PC-3 (cell line): ENCODE data around the gene FMNL2. TPM values are rescaled to one million over a fixed set of nuclear protein-coding genes. Genes with fewer than 3 reads are reported as not detected.

ENCODE experiments used
- ATAC-seq: fragments of 200-7000 bp; cut with Tn5 transposase; 2 replicates; pipeline ENCODE4 v1.9.1; 2020; ENCODE audit warnings: mild to moderate bottlenecking, moderate library complexity
- BruUV-seq: library from RNA; stranded (reverse); fragments of 400-500 nt; replicated peaks from 2 replicates; lab custom pipeline; 2021; lab: Mats Ljungman, UMichigan
- CTCF ChIA-PET: fragments of 300-600 bp; sonication (Branson Sonifier 250); formaldehyde crosslinking; loops from one replicate; lab custom pipeline; 2022; ENCODE audit warnings: antibody characterized with exemption; lab: Charles Lee
- POLR2A ChIA-PET: fragments of 300-600 bp; sonication (Branson Sonifier 250); formaldehyde crosslinking; loops from one replicate; lab custom pipeline; 2022; ENCODE audit warnings: antibody characterized with exemption; ENCODE audit not compliant: unreplicated experiment; lab: Charles Lee
- DNase-seq: peaks from one replicate; pipeline ENCODE4 v3.0.0-alpha.2; 2015
- H2AFZ ChIP-seq: fragments of 300-600 bp; sonication (generic); 2 replicates; pipeline ENCODE4 v1.6.0; 2016; ENCODE audit warnings: antibody characterized with exemption, low read length
- H3F3A ChIP-seq: fragments of 300-600 bp; sonication (generic); one replicate; pipeline ENCODE4 v1.6.0; 2017; ENCODE audit warnings: antibody characterized with exemption, low read length, control low read depth, mild to moderate bottlenecking; ENCODE audit not compliant: unreplicated experiment
- H3K27ac ChIP-seq: fragments of 300-600 bp; sonication (generic); 2 replicates; pipeline ENCODE4 v1.5.1; 2016; ENCODE audit warnings: mild to moderate bottlenecking, low read length
- H3K27me3 ChIP-seq: fragments of 300-600 bp; sonication (generic); 2 replicates; pipeline ENCODE4 v1.6.1; 2016; ENCODE audit warnings: low read length, mixed read lengths
- H3K36me3 ChIP-seq: fragments of 300-600 bp; sonication (generic); 2 replicates; pipeline ENCODE4 v1.6.1; 2016; ENCODE audit warnings: low read depth, mixed run types, low read length, mixed read lengths
- H3K4me1 ChIP-seq: fragments of 300-600 bp; sonication (generic); 2 replicates; pipeline ENCODE4 v1.5.1; 2016; ENCODE audit warnings: low read length; ENCODE audit not compliant: insufficient read depth
- H3K4me2 ChIP-seq: fragments of 300-600 bp; sonication (generic); 2 replicates; pipeline ENCODE4 v1.6.0; 2016; ENCODE audit warnings: low read length
- H3K4me3 ChIP-seq: fragments of 300-600 bp; sonication (generic); 2 replicates; pipeline ENCODE4 v1.5.1; 2016; ENCODE audit warnings: mild to moderate bottlenecking, low read length, mixed read lengths
- H3K79me2 ChIP-seq: fragments of 300-600 bp; sonication (generic); 2 replicates; pipeline ENCODE4 v1.6.1; 2017; ENCODE audit warnings: low read length, mixed read lengths
- H3K9ac ChIP-seq: fragments of 300-600 bp; sonication (generic); 2 replicates; pipeline ENCODE4 v1.6.0; 2016; ENCODE audit warnings: mild to moderate bottlenecking, low read length
- H3K9me2 ChIP-seq: fragments of 300-600 bp; sonication (generic); replicated peaks from 2 replicates; pipeline ENCODE4 v1.6.1; 2016; ENCODE audit warnings: mixed run types, low read length, mixed read lengths
- H3K9me3 ChIP-seq: fragments of 300-600 bp; sonication (generic); 2 replicates; pipeline ENCODE4 v1.6.1; 2016; ENCODE audit warnings: low read length, mixed read lengths
- H4K20me1 ChIP-seq: fragments of 300-600 bp; sonication (generic); 2 replicates; pipeline ENCODE4 v1.6.1; 2016; ENCODE audit warnings: low read length, mixed read lengths
- EZH2 ChIP-seq: fragments of 300-600 bp; sonication (generic); IDR thresholded peaks from one replicate; pipeline ENCODE4 v1.6.1; 2017; ENCODE audit warnings: antibody characterized with exemption, mild to moderate bottlenecking, low read length; ENCODE audit not compliant: unreplicated experiment
- EZH2phosphoT487 ChIP-seq: fragments of 300-600 bp; sonication (generic); IDR thresholded peaks from 2 replicates; pipeline ENCODE4 v1.6.1; 2018; ENCODE audit warnings: mild to moderate bottlenecking, antibody characterized with exemption, low read length, borderline replicate concordance
- intact Hi-C: fragments of 100-400 bp; cut with micrococcal nuclease; formaldehyde crosslinking; loops from 2 replicates; pipeline ENCODE4 v1.9.0; 2023
- total RNA-seq: library from RNA; depleted of rRNA; stranded (reverse); fragments of >200 nt; gene quantifications from 2 replicates; pipeline ENCODE4 v1.2.3, GENCODE V29; 2014
- TF ChIP-seq, protein P1 (sequence below): fragments of 300-600 bp; sonication (generic); conservative IDR thresholded peaks from 2 replicates; pipeline ENCODE4 v1.5.1; 2017; ENCODE audit warnings: antibody characterized with exemption, low read depth, mild to moderate bottlenecking, low read length

Gene FMNL2
- total RNA-seq, 1 experiment from 2014 or later, result 15.8 TPM

DNA sequence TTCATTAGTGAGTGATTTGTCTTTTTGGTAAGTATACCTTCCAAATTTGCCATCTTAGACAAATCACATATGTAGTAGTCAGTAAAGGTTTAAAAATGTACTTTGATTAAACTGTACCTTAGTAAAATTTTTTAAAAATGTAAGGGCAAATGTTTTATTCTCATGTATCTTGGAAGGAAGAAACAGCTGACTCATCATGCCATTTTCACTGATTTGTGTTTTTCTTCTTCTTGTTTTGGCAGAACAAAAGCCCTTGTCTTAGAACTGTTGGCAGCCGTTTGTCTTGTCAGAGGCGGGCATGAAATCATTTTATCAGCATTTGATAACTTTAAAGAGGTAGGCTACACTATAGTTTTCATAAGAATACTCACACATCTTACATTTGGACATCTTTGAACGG lies 245.7 kb downstream of the FMNL2 start:
- DNase-seq, result no peak
- CTCF ChIA-PET, result no interaction called here

DNA sequence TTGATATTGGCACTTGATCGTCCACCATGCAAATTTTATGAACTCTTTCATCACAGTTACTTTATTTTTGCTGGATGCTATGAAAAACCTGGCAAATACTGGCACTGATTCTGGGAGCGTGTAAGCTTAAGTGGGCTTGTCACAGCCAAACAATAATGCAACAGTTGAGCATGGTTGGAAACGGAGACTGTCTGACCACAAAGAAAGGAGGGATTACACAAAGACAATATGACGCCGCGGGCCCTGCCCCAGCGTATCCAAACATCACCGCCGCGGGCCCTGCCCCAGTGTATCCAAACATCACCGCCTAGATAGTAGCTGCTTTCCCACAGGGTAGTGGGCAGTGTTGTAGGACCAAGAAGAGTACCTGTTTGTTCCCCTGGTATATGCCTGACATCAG lies 246.4 kb downstream of the FMNL2 start:
- intact Hi-C loops, result no loop called here
- H3K36me3 ChIP-seq, result no peaks in the 10 kb centered on the region
- TF ChIP-seq EZH2 (no peak), EZH2phosphoT487 (no peak)
- TF ChIP-seq, protein P1, sequence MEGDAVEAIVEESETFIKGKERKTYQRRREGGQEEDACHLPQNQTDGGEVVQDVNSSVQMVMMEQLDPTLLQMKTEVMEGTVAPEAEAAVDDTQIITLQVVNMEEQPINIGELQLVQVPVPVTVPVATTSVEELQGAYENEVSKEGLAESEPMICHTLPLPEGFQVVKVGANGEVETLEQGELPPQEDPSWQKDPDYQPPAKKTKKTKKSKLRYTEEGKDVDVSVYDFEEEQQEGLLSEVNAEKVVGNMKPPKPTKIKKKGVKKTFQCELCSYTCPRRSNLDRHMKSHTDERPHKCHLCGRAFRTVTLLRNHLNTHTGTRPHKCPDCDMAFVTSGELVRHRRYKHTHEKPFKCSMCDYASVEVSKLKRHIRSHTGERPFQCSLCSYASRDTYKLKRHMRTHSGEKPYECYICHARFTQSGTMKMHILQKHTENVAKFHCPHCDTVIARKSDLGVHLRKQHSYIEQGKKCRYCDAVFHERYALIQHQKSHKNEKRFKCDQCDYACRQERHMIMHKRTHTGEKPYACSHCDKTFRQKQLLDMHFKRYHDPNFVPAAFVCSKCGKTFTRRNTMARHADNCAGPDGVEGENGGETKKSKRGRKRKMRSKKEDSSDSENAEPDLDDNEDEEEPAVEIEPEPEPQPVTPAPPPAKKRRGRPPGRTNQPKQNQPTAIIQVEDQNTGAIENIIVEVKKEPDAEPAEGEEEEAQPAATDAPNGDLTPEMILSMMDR, result no peak
- no TSS peak for BruUV-seq
- no peaks in the 10 kb centered on the region for H4K20me1 ChIP-seq
- H3F3A ChIP-seq, result no peaks in the 10 kb centered on the region
- ChIA-PET CTCF (no interaction called here), POLR2A (no interaction called here)
- no peak overlapping the region for H2AFZ ChIP-seq
- no peaks in the 10 kb centered on the region for H3K4me1 ChIP-seq
- DNase-seq (no peak), ATAC-seq (no peak)
- H3K9me3 ChIP-seq, result no peaks in the 10 kb centered on the region
- no peaks in the 10 kb centered on the region for H3K79me2 ChIP-seq
- no peaks in the 10 kb centered on the region for H3K27me3 ChIP-seq
- H3K9me2 ChIP-seq, result no peaks in the 10 kb centered on the region
- no peak overlapping the region for H3K9ac ChIP-seq
- no peak overlapping the region for H3K4me2 ChIP-seq
- H3K4me3 ChIP-seq, result no peak overlapping the region
- no peak overlapping the region for H3K27ac ChIP-seq

More for the DNA sequence above, 245.7 kb downstream of the FMNL2 start:
- H3K27ac ChIP-seq, result no peak overlapping the region
- H2AFZ ChIP-seq, result no peak overlapping the region
- H3F3A ChIP-seq, result no peaks in the 10 kb centered on the region
- intact Hi-C loops, result no loop called here
- H3K27me3 ChIP-seq, result no peaks in the 10 kb centered on the region
- H3K9ac ChIP-seq, result no peak overlapping the region
- no peaks in the 10 kb centered on the region for H3K9me2 ChIP-seq
- H3K79me2 ChIP-seq, result no peaks in the 10 kb centered on the region
- H3K4me1 ChIP-seq, result no peaks in the 10 kb centered on the region
- H3K4me2 ChIP-seq, result no peak overlapping the region
- no peaks in the 10 kb centered on the region for H3K9me3 ChIP-seq
- no peaks in the 10 kb centered on the region for H3K36me3 ChIP-seq
- TF ChIP-seq, protein P1, result no peak
- TF ChIP-seq EZH2, result no peak
- TF ChIP-seq EZH2phosphoT487, result no peak
- H4K20me1 ChIP-seq, result no peaks in the 10 kb centered on the region
- POLR2A ChIA-PET, result no interaction called here
- no peak overlapping the region for H3K4me3 ChIP-seq
- no peak for ATAC-seq
- no TSS peak for BruUV-seq

DNA sequence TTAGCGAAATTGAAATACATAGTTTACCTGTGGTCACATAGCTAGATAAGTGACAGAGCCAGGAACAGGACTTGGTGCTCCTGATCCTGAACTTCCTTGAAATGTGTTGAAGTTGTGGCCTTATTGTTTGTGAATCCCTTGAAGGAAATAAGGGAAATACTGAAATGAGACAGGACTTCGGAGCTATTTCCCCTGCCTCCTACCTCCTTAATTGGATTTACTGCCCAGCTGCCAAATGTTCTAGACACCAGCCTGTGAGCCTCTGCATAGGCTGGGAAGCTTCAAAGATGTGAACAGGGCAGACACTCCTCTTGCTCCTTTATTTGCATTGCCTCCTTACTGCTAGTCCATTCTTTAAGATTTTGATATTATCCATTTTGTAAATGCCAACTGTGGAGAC lies 247.1 kb downstream of the FMNL2 start:
- CTCF ChIA-PET, result no interaction called here
- DNase-seq (no peak), ATAC-seq (no peak)
- Histone ChIP-seq H3F3A (no peaks in the 10 kb centered on the region), H3K4me3 (no peak overlapping the region), H3K9ac (no peak overlapping the region), H3K9me2 (no peaks in the 10 kb centered on the region), H3K4me1 (peaks cover 1% of the 10 kb centered on the region), H3K9me3 (no peaks in the 10 kb centered on the region), H3K79me2 (no peaks in the 10 kb centered on the region), H2AFZ (no peak overlapping the region), H3K27ac (no peak overlapping the region), H3K4me2 (no peak overlapping the region), H3K36me3 (no peaks in the 10 kb centered on the region), H3K27me3 (no peaks in the 10 kb centered on the region), H4K20me1 (no peaks in the 10 kb centered on the region)
- intact Hi-C loops, result no loop called here
- POLR2A ChIA-PET, result no interaction called here
- BruUV-seq, result no TSS peak
- TF ChIP-seq EZH2 (no peak), EZH2phosphoT487 (no peak)
- TF ChIP-seq, protein P1, result no peak
